ENCODE results near the gene CAPN10.
"Not testable (repeated sequence)": the region's sequence is repeated elsewhere in the genome, so short reads cannot be mapped to it uniquely, and the experiment has no call there.

CAPN10 gene

DNA sequence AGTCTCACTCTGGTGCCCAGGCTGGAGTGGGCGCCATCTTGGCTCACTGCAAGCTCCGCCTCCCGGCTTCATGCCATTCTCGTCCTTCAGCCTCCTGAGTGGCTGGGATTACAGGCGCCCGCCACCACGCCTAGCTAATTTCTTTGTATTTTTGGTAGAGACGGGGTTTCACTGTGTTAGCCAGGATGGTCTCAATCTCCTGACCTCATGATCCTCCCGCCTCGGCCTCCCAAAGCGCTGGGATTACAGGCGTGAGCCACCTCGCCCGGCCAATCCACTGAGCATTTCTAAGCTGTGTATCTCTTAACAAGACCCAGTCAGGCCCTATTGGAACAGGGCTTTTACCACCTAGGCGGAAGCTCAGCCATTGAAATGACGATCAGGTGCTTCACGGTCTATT is 23.3 kb upstream of the CAPN10 start:
- DNase-seq (ENCODE audit: low read depth in 1 of 2, low spot score in 1 of 2), result not testable (repeated sequence)

DNA sequence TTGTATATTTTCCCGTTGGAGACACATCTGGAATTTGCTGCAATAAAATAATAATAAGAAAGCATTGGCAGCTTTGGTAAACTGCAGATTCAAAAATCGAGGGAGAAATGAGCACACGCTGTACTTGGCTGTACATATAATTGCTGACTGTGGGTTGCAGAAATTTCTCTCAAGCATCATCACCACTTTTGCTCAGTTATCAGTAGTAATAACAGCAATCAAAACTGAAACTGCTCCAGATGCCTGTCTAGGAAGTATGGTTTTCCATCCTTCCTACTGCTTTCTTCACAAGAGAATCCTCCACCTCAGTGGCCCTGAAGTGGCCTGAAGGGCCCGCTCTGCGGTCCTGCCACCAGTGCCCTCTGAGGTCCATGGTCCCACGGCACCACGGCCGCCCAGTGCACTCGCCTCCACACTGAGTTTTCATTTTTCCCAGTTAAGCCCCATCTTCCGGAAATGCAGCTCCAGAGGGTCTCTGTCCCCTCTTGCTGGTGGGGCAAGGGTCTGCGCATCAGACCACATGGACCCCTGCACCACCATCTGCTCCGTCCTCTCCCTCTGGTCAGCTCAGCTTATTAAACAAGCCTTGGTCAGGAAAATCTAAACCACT is 22.5 kb upstream of the CAPN10 start:
- no peak for DNase-seq (ENCODE audit: low read depth in 1 of 2, low spot score in 1 of 2)

DNA sequence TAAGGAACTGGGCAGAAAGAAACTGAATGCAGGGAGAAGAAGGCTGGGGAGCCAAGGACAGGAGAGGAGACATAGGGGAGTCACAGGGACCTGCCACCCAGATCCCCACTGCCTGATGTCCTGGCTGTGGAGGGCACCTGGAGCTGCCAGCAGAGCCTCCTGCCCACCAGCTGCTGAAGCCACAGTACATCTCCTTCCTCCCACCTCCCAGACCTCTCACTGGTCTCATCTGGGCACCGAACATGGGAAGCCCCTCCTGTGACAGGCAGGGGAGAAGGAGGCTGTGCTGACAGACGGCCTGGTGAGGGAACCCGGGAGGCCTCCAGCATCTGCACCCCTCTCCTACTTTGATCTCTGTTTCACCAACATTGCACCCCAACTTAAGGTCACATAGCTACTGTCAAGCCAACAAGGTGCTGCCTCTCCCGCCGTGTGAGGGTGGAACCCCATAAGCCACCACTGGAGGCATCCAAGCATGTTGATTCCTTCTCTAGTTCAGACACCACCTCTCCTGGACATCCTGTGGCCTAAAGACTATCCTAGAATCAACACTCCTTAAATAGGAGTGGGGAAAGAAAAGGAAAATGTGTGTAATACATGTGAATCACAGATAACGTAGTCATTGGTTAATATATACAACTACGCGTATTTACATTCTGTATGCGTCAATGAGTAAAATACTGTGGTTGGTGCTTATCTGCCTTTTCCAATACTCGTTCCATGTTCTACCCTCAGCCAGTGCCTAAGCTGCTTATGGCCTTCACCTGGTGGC is 21.8 kb upstream of the CAPN10 start:
- no peak for DNase-seq (ENCODE audit: low read depth in 1 of 2, low spot score in 1 of 2)

DNA sequence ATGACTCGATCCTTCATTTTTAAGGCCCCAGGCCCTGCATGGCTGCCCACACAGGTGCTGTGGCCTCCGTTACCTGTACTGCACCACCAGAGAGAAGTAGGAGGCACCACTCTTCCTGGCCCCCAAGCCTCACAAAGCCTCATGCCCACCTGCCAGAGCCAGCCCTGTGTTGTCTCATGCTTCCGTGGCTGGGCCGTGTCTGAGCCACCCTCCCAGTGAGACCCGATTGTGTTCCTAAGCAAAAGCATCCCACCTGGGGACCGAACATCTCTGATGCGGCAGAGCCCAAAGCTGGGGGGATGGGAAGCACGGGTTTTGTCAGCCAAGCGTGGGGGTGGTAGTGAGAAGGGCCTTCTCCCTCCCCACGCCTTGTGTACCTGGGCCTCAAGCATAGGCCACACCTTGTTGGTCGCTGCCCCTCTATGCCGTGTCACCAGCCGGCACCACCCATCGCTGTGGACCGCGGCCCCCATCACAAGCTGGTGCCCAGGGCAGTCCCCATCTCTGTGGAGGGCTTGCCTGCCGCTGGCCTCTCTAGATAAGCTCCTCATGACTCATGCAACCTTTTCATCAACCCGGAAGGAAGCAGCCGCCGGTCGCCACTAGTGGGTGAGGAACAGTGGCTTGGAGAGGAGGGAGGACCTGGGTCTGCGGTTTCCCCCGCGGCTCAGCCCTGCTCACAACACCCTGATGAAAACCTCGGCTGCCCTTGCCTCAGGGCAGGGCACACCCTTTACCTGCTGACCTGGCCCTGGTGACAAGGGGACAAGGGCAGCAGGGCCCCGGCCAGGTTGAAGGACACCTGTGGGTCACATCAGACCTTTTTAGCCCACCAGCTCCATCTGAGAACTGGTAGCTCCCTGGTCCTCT is 21.0 kb upstream of the CAPN10 start:
- DNase-seq (ENCODE audit: low read depth in 1 of 2, low spot score in 1 of 2), result peak; percentile 74 to 84

DNA sequence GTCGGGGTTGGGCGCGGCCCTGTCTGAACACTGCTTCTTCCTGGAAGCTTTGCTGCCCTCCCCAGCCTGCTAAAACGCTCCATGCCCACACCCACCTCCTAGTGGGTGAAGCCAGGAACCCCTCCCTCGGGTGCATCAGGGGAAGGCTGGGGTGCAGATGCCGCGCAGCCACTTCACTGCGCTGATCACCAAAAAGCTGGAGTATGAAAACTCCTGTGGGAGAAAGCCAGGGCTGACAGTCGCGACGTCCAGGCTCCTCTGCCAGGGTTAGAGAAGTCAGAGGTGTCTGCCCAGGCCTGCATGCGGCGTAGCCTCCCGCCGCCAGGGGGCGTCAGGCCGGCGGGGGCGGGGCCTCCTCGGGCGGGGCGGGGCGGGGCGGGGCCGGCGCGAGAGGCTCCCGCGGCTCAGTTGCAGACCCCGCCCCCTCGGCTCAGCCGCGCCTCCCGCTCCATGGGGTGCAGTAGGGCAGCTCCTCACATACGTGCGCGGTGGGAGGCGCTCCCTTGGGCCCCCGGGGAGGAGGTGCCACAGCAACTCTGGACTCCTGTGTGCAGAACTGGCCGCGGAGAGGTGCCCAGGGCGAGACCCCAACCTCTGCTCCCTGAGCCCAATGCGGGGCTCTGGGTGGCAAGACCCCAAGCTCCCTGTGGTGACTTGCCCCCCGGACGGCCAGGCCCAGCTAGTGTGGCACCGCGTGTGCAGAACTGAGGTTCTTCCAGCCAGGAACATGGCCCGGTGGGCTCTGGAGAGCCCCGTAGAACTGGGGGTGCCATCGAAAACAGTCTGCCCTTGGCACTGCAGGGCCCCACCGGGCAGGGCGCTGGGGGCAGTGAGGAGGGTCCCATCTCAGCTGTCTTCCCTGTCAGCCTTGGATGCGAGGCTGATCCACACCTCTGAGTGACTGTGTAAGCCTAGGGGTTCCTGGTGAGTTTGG is 20.1 kb upstream of the CAPN10 start:
- DNase-seq (ENCODE audit: low read depth in 1 of 2, low spot score in 1 of 2), result peak; percentile 92

DNA sequence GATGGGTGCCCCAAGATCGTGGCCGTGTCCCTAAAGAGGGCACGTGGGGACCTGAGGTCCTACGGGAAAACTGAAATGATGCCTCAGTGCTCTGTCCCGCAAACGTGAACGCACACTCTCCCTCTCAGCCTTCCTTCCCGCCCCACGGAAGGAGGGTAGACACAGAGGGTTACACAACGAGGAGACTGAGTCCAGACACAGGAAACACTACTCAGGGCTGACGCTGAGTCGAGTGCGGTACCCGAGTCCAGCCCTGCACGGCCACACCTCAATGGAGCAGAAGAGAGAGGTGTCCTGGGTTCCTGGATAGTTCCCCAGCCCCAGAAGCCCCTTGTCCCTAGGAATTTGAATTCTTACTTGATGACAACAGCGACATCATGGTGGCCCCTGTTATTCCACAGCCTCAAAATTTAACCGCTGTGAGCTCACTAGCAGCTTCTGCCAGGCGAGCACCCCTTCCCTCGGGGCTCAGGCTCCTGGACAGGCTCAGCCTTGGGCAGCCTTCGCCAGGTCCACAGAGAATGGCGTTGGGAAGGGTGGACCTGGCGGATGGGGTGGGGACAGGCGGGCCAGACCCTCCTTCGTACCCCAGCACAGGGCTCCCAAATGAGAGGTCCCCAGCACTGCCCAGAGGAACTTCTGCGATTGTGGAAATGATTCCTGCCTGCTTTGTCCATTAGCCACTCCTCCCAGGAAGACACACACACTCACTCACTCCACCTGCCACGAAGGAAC is 19.2 kb upstream of the CAPN10 start:
- DNase-seq (ENCODE audit: low read depth in 1 of 2, low spot score in 1 of 2), result no peak

DNA sequence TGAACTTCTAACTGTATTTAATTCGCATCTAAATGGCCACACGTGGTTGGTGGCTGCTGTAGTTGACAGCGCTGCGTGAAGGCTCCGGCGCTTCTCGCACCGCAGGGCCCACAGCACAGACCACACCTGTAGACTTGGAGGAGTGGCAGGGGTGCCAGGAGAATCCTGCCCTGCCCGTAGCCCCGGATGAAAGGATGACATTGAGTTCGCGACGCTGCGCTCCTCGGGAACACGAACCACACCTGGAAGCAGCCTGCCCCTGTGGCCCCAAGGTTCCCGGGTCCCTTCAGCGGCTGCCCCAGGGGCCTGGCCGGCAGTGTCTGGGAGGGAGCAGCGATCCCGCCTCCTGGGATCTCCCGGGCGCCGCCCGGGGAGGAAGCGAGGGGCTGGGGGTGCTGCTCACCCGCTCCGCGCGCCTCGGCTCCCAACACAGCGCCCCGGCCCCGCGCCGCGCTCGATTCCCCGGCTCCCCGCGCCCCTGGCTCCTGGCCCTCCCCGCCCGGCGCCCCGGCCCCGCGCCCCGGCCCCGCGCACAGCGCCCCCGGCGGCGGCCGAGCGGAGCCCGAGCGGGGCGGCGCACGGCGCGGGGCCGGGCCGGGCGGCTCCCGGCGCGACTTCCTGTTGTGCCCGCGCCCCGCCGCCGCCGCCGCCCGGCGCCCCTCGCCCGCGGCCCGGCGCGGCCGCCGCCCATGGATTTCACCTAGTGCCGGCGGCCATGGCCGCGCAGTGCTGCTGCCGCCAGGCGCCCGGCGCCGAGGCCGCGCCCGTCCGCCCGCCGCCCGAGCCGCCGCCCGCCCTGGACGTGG is 18.5 kb upstream of the CAPN10 start, which contains the start of gene RNPEPL1:
TSS of gene RNPEPL1 (plus strand) at position 613 of the 806 bp plus-strand sequence. CDS start at position 716, 103 bp downstream.
- DNase-seq (ENCODE audit: low read depth in 1 of 2, low spot score in 1 of 2), result peak in 1 of 2 donors; percentile 49

DNA sequence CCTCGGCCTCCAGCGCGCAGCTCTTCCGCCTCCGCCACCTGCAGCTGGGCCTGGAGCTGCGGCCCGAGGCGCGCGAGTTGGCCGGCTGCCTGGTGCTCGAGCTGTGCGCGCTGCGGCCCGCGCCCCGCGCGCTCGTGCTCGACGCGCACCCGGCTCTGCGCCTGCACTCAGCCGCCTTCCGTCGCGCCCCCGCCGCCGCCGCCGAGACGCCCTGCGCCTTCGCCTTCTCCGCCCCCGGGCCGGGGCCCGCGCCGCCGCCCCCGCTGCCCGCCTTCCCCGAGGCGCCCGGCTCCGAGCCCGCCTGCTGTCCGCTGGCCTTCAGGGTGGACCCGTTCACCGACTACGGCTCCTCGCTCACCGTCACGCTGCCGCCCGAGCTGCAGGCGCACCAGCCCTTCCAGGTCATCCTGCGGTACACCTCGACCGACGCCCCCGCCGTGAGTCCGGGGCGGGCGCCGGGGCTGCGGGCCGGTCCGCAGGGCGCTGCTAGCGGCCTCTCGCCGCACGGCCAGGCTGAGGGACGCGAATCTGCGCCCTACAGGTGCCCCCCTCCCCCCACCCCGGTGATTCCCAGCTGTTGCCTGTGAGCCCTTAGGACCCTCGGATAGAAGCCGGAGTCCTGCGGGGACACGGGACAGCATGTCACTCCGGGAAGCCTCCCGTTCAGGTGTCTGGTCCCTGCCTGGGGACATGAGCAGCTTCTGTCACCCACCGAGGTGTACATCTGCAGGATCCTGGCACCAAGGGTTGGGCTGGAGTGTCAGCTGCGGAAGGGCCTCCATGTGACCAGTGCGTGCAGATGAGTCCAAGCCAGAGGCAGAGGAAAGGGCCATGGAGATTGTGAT is 17.6 kb upstream of the CAPN10 start:
- DNase-seq (ENCODE audit: low read depth in 1 of 2, low spot score in 1 of 2), result peak; percentile 34 to 41

DNA sequence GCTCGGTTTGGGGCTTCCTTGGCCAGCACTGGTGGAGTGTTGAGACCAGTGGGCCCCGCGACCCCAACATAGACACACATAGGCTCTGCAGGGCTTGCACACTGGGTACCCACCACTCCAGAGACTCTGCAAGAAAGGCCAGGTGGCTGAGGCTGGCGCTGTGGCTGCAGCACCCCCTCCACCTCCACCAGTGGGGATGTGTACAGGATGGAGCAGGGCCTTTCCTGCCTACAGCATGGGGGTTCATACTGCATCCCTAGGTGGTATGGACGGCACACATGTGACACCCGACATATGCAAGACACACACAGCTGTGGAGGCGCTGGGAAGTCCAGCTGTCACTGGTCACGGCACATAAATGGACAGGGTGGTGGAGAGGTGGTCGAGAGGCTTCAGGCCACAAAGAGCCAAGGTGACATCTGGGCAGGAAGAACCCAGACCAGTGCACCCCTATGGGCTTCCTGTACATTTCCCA is 17.0 kb upstream of the CAPN10 start:
- DNase-seq (ENCODE audit: low read depth in 1 of 2, low spot score in 1 of 2), result no peak

DNA sequence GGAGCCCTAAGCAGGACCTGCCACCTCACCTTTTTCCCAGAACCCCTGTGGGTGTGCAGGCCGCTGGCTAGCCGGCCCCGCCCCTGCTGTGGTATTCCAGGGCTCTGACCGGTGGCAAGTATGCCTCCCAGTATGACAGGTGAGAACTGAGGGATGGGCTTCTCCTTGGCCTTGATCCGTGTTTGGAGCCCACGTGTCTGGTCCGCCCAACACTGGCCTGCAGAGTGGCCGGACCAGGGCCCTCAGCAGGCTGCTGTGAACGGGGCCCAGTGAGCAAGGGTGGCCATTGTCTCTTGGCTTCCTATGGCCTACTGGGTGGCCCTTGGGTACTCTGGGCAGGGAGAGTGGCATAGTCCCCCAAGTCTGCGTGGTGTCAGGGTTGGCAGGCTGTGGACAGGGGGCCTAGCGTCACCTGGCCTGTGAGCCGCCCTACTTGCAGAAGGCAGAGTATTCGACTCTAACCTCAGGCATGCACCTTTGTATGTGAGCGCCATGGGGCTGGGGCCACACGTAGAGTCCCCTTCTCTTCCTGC is 16.5 kb upstream of the CAPN10 start:
- no peak for DNase-seq (ENCODE audit: low read depth in 1 of 2, low spot score in 1 of 2)

DNA sequence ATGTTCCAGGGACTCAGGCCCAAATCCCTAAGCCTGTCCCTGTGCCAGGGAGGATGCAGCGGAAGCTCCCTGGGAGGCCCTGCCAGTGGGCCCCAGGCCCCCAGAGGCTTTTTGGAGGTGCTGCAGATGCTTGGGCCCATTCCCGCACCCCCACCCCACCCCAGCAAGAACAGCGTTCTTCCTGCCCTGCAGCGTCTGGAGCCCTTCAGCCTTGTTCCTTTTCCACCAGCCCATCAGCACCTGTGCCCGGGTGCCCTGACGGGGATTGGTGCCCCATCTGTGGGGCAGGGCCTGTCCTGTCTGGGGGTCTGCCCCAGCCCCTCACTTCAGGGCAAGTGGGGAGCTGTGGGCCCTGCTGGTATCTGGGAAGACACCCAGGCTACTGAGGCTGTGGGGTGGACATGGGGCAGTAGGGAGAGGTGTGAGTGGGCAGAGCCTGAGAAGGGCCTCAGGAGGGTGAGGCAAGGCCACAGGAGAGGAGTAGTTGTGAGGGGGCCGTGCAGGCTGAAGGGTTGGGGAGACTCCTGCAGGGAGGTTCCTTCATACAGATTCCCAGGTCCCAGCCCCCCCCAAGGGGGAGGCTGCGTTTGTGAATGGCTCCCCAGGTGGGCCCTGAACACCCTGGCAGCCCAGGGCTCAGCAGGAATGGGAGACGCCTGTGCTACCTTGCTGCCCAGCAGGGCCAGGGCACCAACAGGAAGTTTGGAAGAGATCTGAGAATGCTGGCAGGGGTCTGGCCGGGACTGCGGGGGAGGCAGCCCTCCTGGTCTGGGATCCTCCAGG is 15.8 kb upstream of the CAPN10 start:
- DNase-seq (ENCODE audit: low read depth in 1 of 2, low spot score in 1 of 2), result no peak

DNA sequence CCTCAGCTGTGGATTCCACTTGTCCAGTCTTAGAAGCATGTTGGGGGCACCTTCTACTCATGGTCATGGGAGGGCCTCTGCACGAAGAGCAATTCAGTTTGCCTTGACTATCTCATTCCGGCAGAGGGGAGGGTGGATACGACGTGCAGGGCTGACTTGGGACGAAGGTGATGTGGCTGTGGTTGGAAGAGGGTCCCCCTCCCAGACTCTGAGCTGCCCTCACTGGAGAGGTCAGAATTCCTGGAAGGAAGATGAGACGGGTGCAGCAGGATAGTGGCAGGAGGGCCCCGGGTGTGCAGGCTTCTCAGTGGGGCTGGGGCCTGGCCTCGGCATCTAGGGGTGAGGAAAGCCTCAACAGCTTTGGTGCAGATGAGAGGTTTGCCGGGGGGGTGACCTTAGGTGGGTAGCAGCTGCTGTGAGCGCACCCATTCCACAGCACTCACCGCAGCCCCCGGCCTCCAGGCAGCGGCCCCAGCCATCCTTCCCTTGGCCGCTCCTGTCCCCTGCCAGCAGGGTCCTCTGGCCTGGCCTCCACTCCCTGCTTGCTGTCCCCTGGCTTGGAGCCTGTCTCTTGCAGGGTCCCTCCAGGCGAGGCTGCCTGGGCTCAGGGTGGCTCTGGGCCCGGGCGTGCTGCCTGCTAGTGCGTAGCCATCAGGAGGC is 15.1 kb upstream of the CAPN10 start:
- no peak for DNase-seq (ENCODE audit: low read depth in 1 of 2, low spot score in 1 of 2)

DNA sequence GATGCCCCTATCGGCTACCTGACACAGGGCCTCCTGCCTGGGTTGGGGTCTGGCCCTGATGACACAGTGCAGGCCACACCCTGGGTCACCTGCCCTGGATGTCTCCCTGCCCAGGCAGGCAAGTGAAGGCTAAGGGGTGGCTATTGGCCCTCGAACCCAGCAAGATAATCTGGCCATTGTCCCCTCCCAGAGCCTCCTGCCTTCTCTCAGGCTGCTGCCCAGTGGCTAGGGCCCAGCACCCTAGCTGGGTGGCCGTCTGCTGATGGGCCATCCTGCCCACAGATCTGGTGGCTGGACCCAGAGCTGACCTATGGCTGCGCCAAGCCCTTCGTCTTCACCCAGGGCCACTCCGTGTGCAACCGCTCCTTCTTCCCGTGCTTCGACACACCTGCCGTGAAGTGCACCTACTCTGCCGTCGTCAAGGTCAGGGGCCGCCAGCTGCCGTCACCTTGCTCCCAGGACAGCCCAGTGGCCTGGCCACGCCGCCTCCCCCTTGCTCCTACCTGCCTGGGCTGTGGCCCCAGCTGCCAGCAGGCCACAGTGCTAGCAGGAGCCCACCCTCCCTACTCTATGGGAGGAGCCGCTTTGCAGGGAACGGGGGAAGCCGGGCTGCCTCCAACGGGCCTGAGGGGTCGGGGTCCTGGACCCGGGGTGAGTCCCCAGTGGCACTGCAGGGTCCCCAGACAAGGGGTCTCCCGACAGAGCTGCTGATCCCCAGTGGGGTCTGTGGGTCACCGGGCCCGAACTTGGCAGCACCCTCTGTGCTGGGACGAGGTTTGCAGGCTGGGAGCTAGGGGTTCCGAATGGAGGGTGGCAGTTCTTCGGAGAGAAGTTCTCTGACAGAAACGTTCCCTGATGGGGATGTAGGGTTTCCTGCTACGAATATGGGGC is 14.1 kb upstream of the CAPN10 start:
- no peak for DNase-seq (ENCODE audit: low read depth in 1 of 2, low spot score in 1 of 2)

DNA sequence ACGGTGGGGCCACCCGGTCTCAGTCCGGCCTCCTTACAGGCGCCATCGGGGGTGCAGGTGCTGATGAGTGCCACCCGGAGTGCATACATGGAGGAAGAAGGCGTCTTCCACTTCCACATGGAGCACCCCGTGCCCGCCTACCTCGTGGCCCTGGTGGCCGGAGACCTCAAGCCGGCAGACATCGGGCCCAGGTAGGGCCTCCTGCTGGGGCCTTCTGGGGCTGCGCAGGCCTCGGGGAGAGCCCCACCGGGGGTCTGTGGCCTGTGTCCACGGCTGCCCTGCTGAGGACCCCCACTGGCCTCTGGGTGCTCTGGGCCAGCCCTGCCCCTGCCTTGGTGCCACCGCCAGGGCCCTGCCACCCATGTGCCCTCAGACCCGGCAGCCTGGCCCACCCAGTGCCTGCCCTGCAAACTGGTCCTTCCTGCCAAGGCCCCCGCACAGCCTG is 13.4 kb upstream of the CAPN10 start:
- no peak for DNase-seq (ENCODE audit: low read depth in 1 of 2, low spot score in 1 of 2)

All from stimulated activated CD4-positive, alpha-beta T cell treated with anti-CD3 and anti-CD28 coated beads, Interleukin-15, amount 100 ng/mL, for 1 hour (primary cell).